Large intestine (tissue), 3 donors: Measurements from ENCODE around the gene MASP2. TPM values are rescaled to one million over a fixed set of nuclear protein-coding genes. Genes with fewer than 3 reads are reported as not detected.
"Not testable (repeated sequence)": the region's sequence is repeated elsewhere in the genome, so short reads cannot be mapped to it uniquely, and the experiment has no call there.

Experiments
- DNase-seq, 2 donors: peaks; one replicate each; pipeline versions ENCODE4 v3.0.0 to v3.0.0-alpha.2; 2013
- H3K27ac ChIP-seq: one replicate; pipeline ENCODE4 v1.5.1; 2013; ENCODE audit warnings: low read length
- H3K27me3 ChIP-seq: 2 replicates; pipeline ENCODE4 v1.6.1; 2013; ENCODE audit warnings: low read length; ENCODE audit not compliant: control insufficient read depth, insufficient read depth
- H3K36me3 ChIP-seq: 2 replicates; pipeline ENCODE4 v1.6.1; 2013; ENCODE audit warnings: low read length; ENCODE audit not compliant: control insufficient read depth, insufficient read depth
- H3K4me1 ChIP-seq: one replicate; pipeline ENCODE4 v1.6.1; 2013; ENCODE audit warnings: low read length; ENCODE audit not compliant: control insufficient read depth, insufficient read depth
- H3K4me3 ChIP-seq: one replicate; pipeline ENCODE4 v1.5.1; 2013; ENCODE audit warnings: low read length
- H3K9me3 ChIP-seq: one replicate; pipeline ENCODE4 v1.6.1; 2013; ENCODE audit warnings: mild to moderate bottlenecking, low read depth, low read length, moderate library complexity; ENCODE audit not compliant: control insufficient read depth
- WGBS: methylation state at CpG from one replicate; pipeline ENCODE4 v1.1.5; 2013; ENCODE audit warnings: low lambda C conversion rate; ENCODE audit not compliant: insufficient coverage; 5-methylcytosine and 5-hydroxymethylcytosine counted together
- polyA plus RNA-seq: library from polyadenylated mRNA; unstranded; fragments of 120-200 nt; gene quantifications from one replicate; pipeline ENCODE4 v1.2.1, GENCODE V29; 2013

MASP2 gene
- polyA plus RNA-seq, 1 donor, result 5.8 TPM

- Histone ChIP-seq H3K4me1 (peaks cover 2% of the 10 kb centered on the region), H3K4me3 (no peak overlapping the region), H3K27me3 (peaks cover 5% of the 10 kb centered on the region), H3K27ac (no peak overlapping the region), H3K9me3 (no peaks in the 10 kb centered on the region), H3K36me3 (no peaks in the 10 kb centered on the region)
- no CpG with 5 or more reads among the region's 8 CpGs for WGBS
- DNase-seq, result peak; percentile 69 to 78
Observed at GRCh38 chr1:11037740-11038182, 9.3 kb downstream of the MASP2 start.

DNA sequence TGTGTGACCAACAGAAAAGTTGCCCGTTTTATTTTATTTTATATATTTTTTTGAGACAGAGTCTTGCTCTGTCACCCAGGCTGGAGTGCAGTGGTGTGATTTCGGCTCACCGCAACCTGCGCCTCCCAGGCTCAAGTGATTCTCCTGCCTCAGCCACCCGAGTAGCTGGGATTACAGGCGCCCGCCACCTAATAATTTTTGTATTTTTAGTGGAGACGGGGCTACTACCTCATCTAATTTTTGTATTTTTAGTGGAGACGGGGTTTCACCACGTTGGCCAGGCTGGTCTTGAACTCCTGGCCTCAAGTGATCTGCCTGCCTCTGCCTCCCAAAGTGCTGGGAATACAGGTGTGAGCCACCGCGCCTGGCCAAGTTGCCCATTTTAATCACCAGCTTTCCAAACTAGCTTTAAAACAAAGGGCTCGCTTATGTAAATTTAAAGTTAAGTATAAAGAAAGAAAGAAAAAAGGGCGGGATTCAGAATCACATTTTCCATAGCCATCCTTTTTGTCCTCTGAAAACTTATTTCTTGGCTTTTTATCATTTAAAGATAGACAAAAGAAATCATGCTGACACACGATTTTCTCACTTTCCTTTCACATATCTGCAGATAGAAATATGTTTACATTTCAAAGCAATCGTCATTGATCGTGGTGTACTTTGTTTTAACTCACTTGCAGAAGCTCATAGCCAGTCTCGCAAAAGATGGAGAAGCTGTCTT lies 9.9 kb downstream of the MASP2 start:
- not testable (repeated sequence) for DNase-seq, H3K36me3 ChIP-seq, H3K4me3 ChIP-seq, H3K4me1 ChIP-seq, H3K9me3 ChIP-seq, H3K27me3 ChIP-seq, H3K27ac ChIP-seq
- WGBS, result 81% methylated on average over 2 of the region's 18 CpGs

GRCh38 chr1:11031624-11032262 lies 15.3 kb downstream of the MASP2 start:
- Histone ChIP-seq H3K9me3 (no peaks in the 10 kb centered on the region), H3K27ac (no peak overlapping the region), H3K27me3 (no peaks in the 10 kb centered on the region), H3K4me3 (no peak overlapping the region), H3K4me1 (no peaks in the 10 kb centered on the region), H3K36me3 (peaks cover 8% of the 10 kb centered on the region)
- WGBS, result no CpG with 5 or more reads among the region's 10 CpGs
- no peak for DNase-seq

DNA sequence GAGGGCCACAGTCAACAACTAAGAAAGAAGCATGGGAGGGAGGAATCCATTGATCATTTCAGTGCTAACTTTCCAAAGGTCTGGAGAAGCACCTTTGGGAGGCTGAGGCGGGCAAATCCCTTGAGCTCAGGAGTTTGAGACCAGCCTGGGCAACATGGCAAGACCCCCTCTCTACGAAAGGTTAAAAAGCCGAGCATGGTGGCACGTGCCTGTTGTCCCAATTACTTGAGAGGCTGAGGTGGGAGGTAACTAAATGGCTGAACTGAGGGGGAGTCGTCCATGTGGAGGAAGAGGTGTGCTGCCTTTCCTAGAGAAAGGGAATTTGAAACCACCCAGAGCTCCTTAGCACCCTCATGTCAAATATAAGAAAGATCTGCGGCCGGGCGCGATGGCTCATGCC lies 16.2 kb downstream of the MASP2 start:
- H3K9me3 ChIP-seq, result no peaks in the 10 kb centered on the region
- H3K4me1 ChIP-seq, result no peaks in the 10 kb centered on the region
- DNase-seq, result no peak
- H3K27ac ChIP-seq, result no peak overlapping the region
- H3K36me3 ChIP-seq, result peaks cover 13% of the 10 kb centered on the region
- H3K27me3 ChIP-seq, result no peaks in the 10 kb centered on the region
- H3K4me3 ChIP-seq, result no peak overlapping the region
- 100% methylated on average over 1 of the region's 9 CpGs for WGBS

DNA sequence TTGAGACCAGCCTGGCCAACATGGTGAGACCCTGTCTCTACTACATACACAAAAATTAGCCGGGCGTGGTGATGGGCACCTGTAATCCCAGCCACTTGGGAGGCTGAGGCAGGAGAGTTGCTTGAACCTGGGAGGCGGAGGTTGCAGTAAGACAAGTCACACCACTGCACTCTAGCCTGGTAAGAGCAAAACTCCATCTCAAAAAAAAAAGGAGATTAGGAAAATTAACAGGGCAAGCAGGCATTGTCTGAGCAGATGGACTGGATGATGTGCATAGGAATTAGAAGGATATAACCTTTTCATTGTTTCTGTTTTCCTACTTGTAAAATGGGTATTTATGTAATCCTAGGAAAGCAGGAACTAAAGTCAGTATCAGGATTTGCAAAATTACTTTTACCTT lies 19.0 kb downstream of the MASP2 start:
- DNase-seq, result no peak
- Histone ChIP-seq H3K9me3 (no peaks in the 10 kb centered on the region), H3K36me3 (peaks cover 26% of the 10 kb centered on the region), H3K4me3 (no peak overlapping the region), H3K4me1 (no peaks in the 10 kb centered on the region), H3K27ac (no peak overlapping the region), H3K27me3 (no peaks in the 10 kb centered on the region)
- WGBS, result no CpG with 5 or more reads among the region's 3 CpGs

DNA sequence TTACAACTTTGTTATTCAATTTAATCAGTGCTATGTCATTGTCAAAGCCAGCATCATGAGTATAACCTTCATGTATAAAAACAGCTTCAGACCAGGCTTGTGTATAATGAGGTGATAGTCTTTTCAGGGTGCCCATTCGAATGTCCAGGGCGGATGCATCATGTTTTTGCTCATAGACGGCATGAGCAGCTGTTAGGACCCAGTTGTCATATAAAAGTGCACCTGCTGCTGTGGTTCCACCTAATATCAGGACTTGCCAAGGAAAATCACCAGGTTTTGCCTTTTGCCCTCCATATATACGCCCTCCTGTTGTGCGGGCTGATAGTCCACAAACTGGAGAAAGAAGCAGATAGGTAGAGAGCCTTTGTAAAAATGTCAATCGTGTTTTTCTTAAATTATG lies 19.7 kb downstream of the MASP2 start:
- DNase-seq, result no peak
- peaks cover 27% of the 10 kb centered on the region for H3K36me3 ChIP-seq
- H3K4me3 ChIP-seq, result no peak overlapping the region
- no peak overlapping the region for H3K27ac ChIP-seq
- H3K27me3 ChIP-seq, result no peaks in the 10 kb centered on the region
- no peaks in the 10 kb centered on the region for H3K9me3 ChIP-seq
- 100% methylated on average over 2 of the region's 6 CpGs for WGBS
- H3K4me1 ChIP-seq, result no peaks in the 10 kb centered on the region

GRCh38 chr1:11026903-11027302 lies 20.1 kb downstream of the MASP2 start:
- Histone ChIP-seq H3K36me3 (peaks cover 31% of the 10 kb centered on the region), H3K27ac (no peak overlapping the region)

DNA sequence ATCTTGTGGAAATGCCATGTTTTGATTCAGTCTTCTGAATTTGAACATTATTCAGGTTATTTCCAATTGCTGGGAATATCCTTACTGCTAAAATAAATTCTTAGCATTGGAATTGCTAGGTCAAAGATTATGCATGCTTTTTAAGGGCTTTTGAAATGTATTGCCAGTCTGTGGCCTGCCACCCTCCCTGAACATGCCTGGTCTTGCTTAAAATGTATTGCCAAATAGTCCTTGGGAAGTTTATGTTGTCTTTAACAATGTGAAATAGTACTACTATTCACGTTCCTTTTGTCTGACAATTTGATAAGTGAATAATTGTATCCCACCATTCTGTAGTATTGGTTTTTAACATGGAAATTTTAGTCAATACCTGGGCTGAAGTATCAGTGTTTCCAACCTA lies 21.0 kb downstream of the MASP2 start:
- H3K36me3 ChIP-seq, result peaks cover 39% of the 10 kb centered on the region
- no peak for DNase-seq
- WGBS, result no CpG with 5 or more reads among the region's 1 CpG
- H3K27ac ChIP-seq, result no peak overlapping the region
- no peaks in the 10 kb centered on the region for H3K4me1 ChIP-seq
- H3K4me3 ChIP-seq, result no peak overlapping the region
- H3K27me3 ChIP-seq, result no peaks in the 10 kb centered on the region
- no peaks in the 10 kb centered on the region for H3K9me3 ChIP-seq

More at GRCh38 chr1:11026903-11027302, 20.1 kb downstream of the MASP2 start:
- Histone ChIP-seq H3K4me1 (no peaks in the 10 kb centered on the region), H3K4me3 (no peak overlapping the region), H3K9me3 (no peaks in the 10 kb centered on the region), H3K27me3 (no peaks in the 10 kb centered on the region)
- DNase-seq, result no peak
- 100% methylated on average over 1 of the region's 5 CpGs for WGBS

- Histone ChIP-seq H3K9me3 (no peaks in the 10 kb centered on the region), H3K4me3 (no peak overlapping the region), H3K27me3 (no peaks in the 10 kb centered on the region), H3K27ac (no peak overlapping the region), H3K36me3 (peaks cover 44% of the 10 kb centered on the region), H3K4me1 (no peaks in the 10 kb centered on the region)
- no CpG with 5 or more reads among the region's 1 CpG for WGBS
- DNase-seq, result no peak
Observed at GRCh38 chr1:11025618-11026017, 21.4 kb downstream of the MASP2 start.

DNA sequence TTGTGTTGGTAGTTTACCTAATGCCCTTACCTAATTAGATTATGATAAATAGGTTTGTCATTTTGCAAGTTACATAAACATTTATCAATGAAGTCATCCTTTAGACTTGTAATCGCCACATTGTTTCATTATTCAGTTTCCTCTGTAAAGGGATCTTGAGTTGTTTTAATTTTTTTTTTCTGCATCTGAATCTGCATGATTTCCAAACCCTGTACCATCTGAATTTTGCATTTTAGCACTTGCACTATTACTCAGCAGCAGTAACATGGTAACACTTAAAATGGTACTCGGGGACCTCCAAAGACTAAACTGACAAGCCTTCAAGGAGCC lies 22.2 kb downstream of the MASP2 start:
- whole genome bisulfite sequencing, result no CpG with 5 or more reads among the region's 2 CpGs
- H3K36me3 ChIP-seq, result peaks cover 48% of the 10 kb centered on the region
- H3K9me3 ChIP-seq, result no peaks in the 10 kb centered on the region
- no peak overlapping the region for H3K4me3 ChIP-seq
- H3K27me3 ChIP-seq, result no peaks in the 10 kb centered on the region
- no peak overlapping the region for H3K27ac ChIP-seq
- DNase-seq, result no peak
- no peaks in the 10 kb centered on the region for H3K4me1 ChIP-seq
